K562 (cell line): ENCODE data around the gene KLK7. TPM values are rescaled to one million over a fixed set of nuclear protein-coding genes. Genes with fewer than 3 reads are reported as not detected.

Source experiments
- ARHGAP35 ChIP-seq: fragments of 450-650 bp; IDR thresholded peaks from 2 replicates; pipeline ENCODE4 v1.6.1; 2018; ENCODE audit not compliant: partially characterized antibody
- COPS2 ChIP-seq: fragments of 450-650 bp; conservative IDR thresholded peaks from 2 replicates; pipeline ENCODE4 v1.6.1; 2016; ENCODE audit warnings: mild to moderate bottlenecking, moderate library complexity
- CREBBP ChIP-seq: IDR thresholded peaks from one replicate; pipeline ENCODE4 v1.6.1; 2012; ENCODE audit warnings: low read depth, mild to moderate bottlenecking, control low read depth, inconsistent platforms, low read length
- CTBP1 ChIP-seq: fragments of 450-650 bp; IDR thresholded peaks from 2 replicates; pipeline ENCODE4 v1.6.1; 2016; ENCODE audit warnings: borderline replicate concordance
- FOXJ3 ChIP-seq: sonication (generic); formaldehyde crosslinking; IDR thresholded peaks from 2 replicates; pipeline ENCODE4 v1.4.0; 2020; ENCODE audit warnings: mild to moderate bottlenecking, missing genetic modification reagents
- FOXK1 ChIP-seq: sonication (generic); formaldehyde crosslinking; IDR thresholded peaks from 2 replicates; pipeline ENCODE4 v1.8.0; 2022; ENCODE audit warnings: missing genetic modification reagents, mild to moderate bottlenecking, borderline replicate concordance
- HLTF ChIP-seq: fragments of 450-650 bp; IDR thresholded peaks from 2 replicates; pipeline ENCODE4 v1.6.1; 2016
- KAT7 ChIP-seq: sonication (generic); formaldehyde crosslinking; IDR thresholded peaks from 2 replicates; pipeline ENCODE4 v1.8.0; 2022; ENCODE audit warnings: missing genetic modification reagents, mild to moderate bottlenecking, borderline replicate concordance
- RCOR1 ChIP-seq, 2 experiments: IDR thresholded peaks; 2 replicates each; pipeline ENCODE4 v1.6.1; 2012; ENCODE audit warnings: low read depth in 2 of 2, low read length in 2 of 2, borderline replicate concordance in 1 of 2, improper control_type of control experiment in 1 of 2
- SIX5 ChIP-seq, 2 experiments: IDR thresholded peaks; 2 replicates each; pipeline ENCODE4 v1.6.1; 2011; ENCODE audit warnings: low read length in 2 of 2, borderline replicate concordance in 1 of 2, low read depth in 1 of 2, mild to moderate bottlenecking in 1 of 2, moderate library complexity in 1 of 2; ENCODE audit not compliant: insufficient read depth in 1 of 2
- YY1 ChIP-seq, 3 experiments: IDR thresholded peaks; 2 replicates each; pipeline ENCODE4 v1.6.1; 2011; ENCODE audit warnings: low read length in 2 of 3, mild to moderate bottlenecking in 2 of 3, moderate library complexity in 2 of 3, borderline replicate concordance in 1 of 3, control low read depth in 1 of 3, low read depth in 1 of 3; ENCODE audit not compliant: insufficient read depth in 3 of 3, insufficient replicate concordance in 2 of 3, control insufficient read depth in 1 of 3, insufficient read length in 1 of 3; ENCODE audit errors: extremely low read depth in 1 of 3
- ZNF551 ChIP-seq: fragments of 250-450 bp; sonication (Bioruptor Pico); IDR thresholded peaks from 2 replicates; pipeline ENCODE4 v1.5.0; 2021; ENCODE audit warnings: mild to moderate bottlenecking, moderate library complexity
- polyA plus RNA-seq, 8 experiments: library from polyadenylated mRNA; depleted of rRNA in 4 of 8; stranded (reverse) in 5 of 8; unstranded in 3 of 8; fragments of >200 nt; fragmentation: Nextera tagmentation in 2 of 8; fragmentation: Illumina TruSeq in 1 of 8; extraction: Ambion mirVana in 2 of 8; extraction: Trizol in 1 of 8; gene quantifications; 2 replicates each; pipeline versions ENCODE4 v1.2.1 to v1.2.3, GENCODE V29; 2011 to 2014; ENCODE audit warnings: inconsistent platforms in 1 of 8, missing spikeins in 1 of 8
- total RNA-seq, 7 experiments: library from RNA; depleted of rRNA in 6 of 7; stranded (reverse); fragments of >200 nt in 6 of 7; fragmentation: Illumina TruSeq in 2 of 7; extraction: Trizol in 2 of 7; gene quantifications; 2 replicates each; pipeline versions ENCODE4 v1.2.1 to v1.2.3, GENCODE V29; 2011 to 2021; ENCODE audit warnings: low replicate concordance in 1 of 7
- TF ChIP-seq, protein P1 (sequence below), 2 experiments: IDR thresholded peaks; 2 replicates each; pipeline ENCODE4 v1.6.1; 2011; ENCODE audit warnings: borderline replicate concordance in 1 of 2, control low read depth in 1 of 2, low read depth in 1 of 2, low read length in 1 of 2, mild to moderate bottlenecking in 1 of 2, mixed read lengths in 1 of 2, moderate library complexity in 1 of 2; ENCODE audit not compliant: insufficient read depth in 1 of 2, insufficient read length in 1 of 2, poor library complexity in 1 of 2, severe bottlenecking in 1 of 2; ENCODE audit errors: extremely low read depth in 1 of 2
- TF ChIP-seq, protein P2 (sequence below), 2 experiments: fragments of 450-650 bp; IDR thresholded peaks; 2 replicates each; pipeline ENCODE4 v1.6.1; 2016
- TF ChIP-seq, protein P3 (sequence below): fragments of 250-450 bp; sonication (Bioruptor Pico); IDR thresholded peaks from 2 replicates; pipeline ENCODE4 v1.4.0; 2020

KLK7 gene
- total and polyA plus RNA-seq, 9 of the 15 experiments (the other 6 are each of a cell fraction or from before 2014, with no cell fraction given): 0.03 TPM; not detected in 8

DNA sequence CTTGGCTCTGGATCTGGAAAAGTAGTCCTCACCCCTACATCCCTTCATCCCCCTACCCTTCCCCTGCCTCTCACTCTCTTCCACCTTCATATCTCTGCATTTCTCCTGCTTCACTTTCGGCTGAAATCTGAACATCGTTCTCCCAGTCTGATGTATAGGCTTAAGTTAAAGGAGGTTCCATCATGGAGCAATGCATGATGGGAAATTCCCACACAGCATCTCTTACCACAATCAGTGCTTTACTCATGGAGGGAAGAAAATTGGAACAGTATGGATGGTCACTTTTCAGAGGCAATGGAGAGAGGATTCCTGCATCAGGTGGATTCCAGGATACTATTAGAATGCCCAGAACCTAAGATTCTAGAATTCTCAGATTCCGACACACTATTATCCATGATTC, 23.8 kb upstream of the KLK7 start (continued):
- TF ChIP-seq FOXJ3 (CRISPR knock-in tag) (no peak), HLTF (no peak), YY1 (IDR thresholded peaks at IDR 0.05; ENCODE audit: borderline replicate concordance in 1 of 3, control insufficient read depth in 1 of 3, extremely low read depth in 1 of 3, insufficient read depth in 3 of 3, insufficient read length in 1 of 3, insufficient replicate concordance in 2 of 3, low read depth in 1 of 3, low read length in 2 of 3) (no peak), CTBP1 (peak; percentile 99), COPS2 (no peak), ARHGAP35 (no peak), KAT7 (CRISPR knock-in tag) (no peak), ZNF551 (no peak), CREBBP (no peak), RCOR1 (IDR thresholded peaks at IDR 0.05; ENCODE audit: borderline replicate concordance in 1 of 2, low read depth in 2 of 2, low read length in 2 of 2) (peak in 1 of 2 experiments; percentile 96; a peak in 2 of 4 replicates), FOXK1 (CRISPR knock-in tag) (no peak), SIX5 (IDR thresholded peaks at IDR 0.05; ENCODE audit: borderline replicate concordance in 1 of 2, insufficient read depth in 1 of 2, low read depth in 1 of 2, low read length in 2 of 2) (no peak)
- TF ChIP-seq, protein P1, sequence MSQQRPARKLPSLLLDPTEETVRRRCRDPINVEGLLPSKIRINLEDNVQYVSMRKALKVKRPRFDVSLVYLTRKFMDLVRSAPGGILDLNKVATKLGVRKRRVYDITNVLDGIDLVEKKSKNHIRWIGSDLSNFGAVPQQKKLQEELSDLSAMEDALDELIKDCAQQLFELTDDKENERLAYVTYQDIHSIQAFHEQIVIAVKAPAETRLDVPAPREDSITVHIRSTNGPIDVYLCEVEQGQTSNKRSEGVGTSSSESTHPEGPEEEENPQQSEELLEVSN (IDR thresholded peaks at IDR 0.05; ENCODE audit: borderline replicate concordance in 1 of 2, extremely low read depth in 1 of 2, insufficient read depth in 1 of 2, insufficient read length in 1 of 2, low read depth in 1 of 2, low read length in 1 of 2, poor library complexity in 1 of 2, severe bottlenecking in 1 of 2): no peak
- TF ChIP-seq, protein P2, sequence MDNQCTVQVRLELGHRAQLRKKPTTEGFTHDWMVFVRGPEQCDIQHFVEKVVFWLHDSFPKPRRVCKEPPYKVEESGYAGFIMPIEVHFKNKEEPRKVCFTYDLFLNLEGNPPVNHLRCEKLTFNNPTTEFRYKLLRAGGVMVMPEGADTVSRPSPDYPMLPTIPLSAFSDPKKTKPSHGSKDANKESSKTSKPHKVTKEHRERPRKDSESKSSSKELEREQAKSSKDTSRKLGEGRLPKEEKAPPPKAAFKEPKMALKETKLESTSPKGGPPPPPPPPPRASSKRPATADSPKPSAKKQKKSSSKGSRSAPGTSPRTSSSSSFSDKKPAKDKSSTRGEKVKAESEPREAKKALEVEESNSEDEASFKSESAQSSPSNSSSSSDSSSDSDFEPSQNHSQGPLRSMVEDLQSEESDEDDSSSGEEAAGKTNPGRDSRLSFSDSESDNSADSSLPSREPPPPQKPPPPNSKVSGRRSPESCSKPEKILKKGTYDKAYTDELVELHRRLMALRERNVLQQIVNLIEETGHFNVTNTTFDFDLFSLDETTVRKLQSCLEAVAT (IDR thresholded peaks at IDR 0.05): no peak
- TF ChIP-seq, protein P3, sequence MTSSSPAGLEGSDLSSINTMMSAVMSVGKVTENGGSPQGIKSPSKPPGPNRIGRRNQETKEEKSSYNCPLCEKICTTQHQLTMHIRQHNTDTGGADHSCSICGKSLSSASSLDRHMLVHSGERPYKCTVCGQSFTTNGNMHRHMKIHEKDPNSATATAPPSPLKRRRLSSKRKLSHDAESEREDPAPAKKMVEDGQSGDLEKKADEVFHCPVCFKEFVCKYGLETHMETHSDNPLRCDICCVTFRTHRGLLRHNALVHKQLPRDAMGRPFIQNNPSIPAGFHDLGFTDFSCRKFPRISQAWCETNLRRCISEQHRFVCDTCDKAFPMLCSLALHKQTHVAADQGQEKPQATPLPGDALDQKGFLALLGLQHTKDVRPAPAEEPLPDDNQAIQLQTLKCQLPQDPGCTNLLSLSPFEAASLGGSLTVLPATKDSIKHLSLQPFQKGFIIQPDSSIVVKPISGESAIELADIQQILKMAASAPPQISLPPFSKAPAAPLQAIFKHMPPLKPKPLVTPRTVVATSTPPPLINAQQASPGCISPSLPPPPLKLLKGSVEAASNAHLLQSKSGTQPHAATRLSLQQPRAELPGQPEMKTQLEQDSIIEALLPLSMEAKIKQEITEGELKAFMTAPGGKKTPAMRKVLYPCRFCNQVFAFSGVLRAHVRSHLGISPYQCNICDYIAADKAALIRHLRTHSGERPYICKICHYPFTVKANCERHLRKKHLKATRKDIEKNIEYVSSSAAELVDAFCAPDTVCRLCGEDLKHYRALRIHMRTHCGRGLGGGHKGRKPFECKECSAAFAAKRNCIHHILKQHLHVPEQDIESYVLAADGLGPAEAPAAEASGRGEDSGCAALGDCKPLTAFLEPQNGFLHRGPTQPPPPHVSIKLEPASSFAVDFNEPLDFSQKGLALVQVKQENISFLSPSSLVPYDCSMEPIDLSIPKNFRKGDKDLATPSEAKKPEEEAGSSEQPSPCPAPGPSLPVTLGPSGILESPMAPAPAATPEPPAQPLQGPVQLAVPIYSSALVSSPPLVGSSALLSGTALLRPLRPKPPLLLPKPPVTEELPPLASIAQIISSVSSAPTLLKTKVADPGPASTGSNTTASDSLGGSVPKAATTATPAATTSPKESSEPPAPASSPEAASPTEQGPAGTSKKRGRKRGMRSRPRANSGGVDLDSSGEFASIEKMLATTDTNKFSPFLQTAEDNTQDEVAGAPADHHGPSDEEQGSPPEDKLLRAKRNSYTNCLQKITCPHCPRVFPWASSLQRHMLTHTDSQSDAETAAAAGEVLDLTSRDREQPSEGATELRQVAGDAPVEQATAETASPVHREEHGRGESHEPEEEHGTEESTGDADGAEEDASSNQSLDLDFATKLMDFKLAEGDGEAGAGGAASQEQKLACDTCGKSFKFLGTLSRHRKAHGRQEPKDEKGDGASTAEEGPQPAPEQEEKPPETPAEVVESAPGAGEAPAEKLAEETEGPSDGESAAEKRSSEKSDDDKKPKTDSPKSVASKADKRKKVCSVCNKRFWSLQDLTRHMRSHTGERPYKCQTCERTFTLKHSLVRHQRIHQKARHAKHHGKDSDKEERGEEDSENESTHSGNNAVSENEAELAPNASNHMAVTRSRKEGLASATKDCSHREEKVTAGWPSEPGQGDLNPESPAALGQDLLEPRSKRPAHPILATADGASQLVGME (CRISPR knock-in tag): peak; percentile 87; the same call in 1 of the 2 replicates
